ENCODE results near the gene CTXND2.

The CTXND2 gene

GRCh38 chr1:150902346-150902745 is 15.4 kb downstream of the CTXND2 start:
- no peak for TF ChIP-seq NFIC (IDR thresholded peaks at IDR 0.05)
- no peak for TF ChIP-seq TEAD4 (IDR thresholded peaks at IDR 0.05)
- no peak for TF ChIP-seq MAX (IDR thresholded peaks at IDR 0.05)
- no peak for TF ChIP-seq CREB1 (IDR thresholded peaks at IDR 0.05; ENCODE audit: low read depth)
- no peak for TF ChIP-seq CEBPB (IDR thresholded peaks at IDR 0.05)
- TF ChIP-seq YY1 (IDR thresholded peaks at IDR 0.05; ENCODE audit: low read depth) = no peak
- TF ChIP-seq, protein P1, sequence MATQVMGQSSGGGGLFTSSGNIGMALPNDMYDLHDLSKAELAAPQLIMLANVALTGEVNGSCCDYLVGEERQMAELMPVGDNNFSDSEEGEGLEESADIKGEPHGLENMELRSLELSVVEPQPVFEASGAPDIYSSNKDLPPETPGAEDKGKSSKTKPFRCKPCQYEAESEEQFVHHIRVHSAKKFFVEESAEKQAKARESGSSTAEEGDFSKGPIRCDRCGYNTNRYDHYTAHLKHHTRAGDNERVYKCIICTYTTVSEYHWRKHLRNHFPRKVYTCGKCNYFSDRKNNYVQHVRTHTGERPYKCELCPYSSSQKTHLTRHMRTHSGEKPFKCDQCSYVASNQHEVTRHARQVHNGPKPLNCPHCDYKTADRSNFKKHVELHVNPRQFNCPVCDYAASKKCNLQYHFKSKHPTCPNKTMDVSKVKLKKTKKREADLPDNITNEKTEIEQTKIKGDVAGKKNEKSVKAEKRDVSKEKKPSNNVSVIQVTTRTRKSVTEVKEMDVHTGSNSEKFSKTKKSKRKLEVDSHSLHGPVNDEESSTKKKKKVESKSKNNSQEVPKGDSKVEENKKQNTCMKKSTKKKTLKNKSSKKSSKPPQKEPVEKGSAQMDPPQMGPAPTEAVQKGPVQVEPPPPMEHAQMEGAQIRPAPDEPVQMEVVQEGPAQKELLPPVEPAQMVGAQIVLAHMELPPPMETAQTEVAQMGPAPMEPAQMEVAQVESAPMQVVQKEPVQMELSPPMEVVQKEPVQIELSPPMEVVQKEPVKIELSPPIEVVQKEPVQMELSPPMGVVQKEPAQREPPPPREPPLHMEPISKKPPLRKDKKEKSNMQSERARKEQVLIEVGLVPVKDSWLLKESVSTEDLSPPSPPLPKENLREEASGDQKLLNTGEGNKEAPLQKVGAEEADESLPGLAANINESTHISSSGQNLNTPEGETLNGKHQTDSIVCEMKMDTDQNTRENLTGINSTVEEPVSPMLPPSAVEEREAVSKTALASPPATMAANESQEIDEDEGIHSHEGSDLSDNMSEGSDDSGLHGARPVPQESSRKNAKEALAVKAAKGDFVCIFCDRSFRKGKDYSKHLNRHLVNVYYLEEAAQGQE (IDR thresholded peaks at IDR 0.05; ENCODE audit: low read depth) = no peak
- TF ChIP-seq, protein P2, sequence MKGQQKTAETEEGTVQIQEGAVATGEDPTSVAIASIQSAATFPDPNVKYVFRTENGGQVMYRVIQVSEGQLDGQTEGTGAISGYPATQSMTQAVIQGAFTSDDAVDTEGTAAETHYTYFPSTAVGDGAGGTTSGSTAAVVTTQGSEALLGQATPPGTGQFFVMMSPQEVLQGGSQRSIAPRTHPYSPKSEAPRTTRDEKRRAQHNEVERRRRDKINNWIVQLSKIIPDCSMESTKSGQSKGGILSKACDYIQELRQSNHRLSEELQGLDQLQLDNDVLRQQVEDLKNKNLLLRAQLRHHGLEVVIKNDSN (IDR thresholded peaks at IDR 0.05) = no peak
- TF ChIP-seq TAF1 (IDR thresholded peaks at IDR 0.05; ENCODE audit: low read depth) = no peak
- no peak for TF ChIP-seq ZBTB7A (IDR thresholded peaks at IDR 0.05; ENCODE audit: low read depth)
- TF ChIP-seq TCF12 (IDR thresholded peaks at IDR 0.05; ENCODE audit: low read depth) = no peak
- TF ChIP-seq RAD21 (IDR thresholded peaks at IDR 0.05; ENCODE audit: low read depth) = no peak
- TF ChIP-seq FOXM1 (IDR thresholded peaks at IDR 0.05; ENCODE audit: borderline replicate concordance, low read depth) = no peak
- TF ChIP-seq EP300 (IDR thresholded peaks at IDR 0.05; ENCODE audit: borderline replicate concordance) = no peak
- TF ChIP-seq EGR1 (IDR thresholded peaks at IDR 0.05) = no peak

GRCh38 chr1:150902751-150903150 is 15.8 kb downstream of the CTXND2 start:
- TF ChIP-seq TAF1 (IDR thresholded peaks at IDR 0.05; ENCODE audit: low read depth) (no peak), EP300 (IDR thresholded peaks at IDR 0.05; ENCODE audit: borderline replicate concordance) (no peak), NFIC (IDR thresholded peaks at IDR 0.05) (no peak), ZBTB7A (IDR thresholded peaks at IDR 0.05; ENCODE audit: low read depth) (no peak), RAD21 (IDR thresholded peaks at IDR 0.05; ENCODE audit: low read depth) (no peak), EGR1 (IDR thresholded peaks at IDR 0.05) (no peak), FOXM1 (IDR thresholded peaks at IDR 0.05; ENCODE audit: borderline replicate concordance, low read depth) (no peak), TCF12 (IDR thresholded peaks at IDR 0.05; ENCODE audit: low read depth) (no peak), MAX (IDR thresholded peaks at IDR 0.05) (no peak), YY1 (IDR thresholded peaks at IDR 0.05; ENCODE audit: low read depth) (no peak), CREB1 (IDR thresholded peaks at IDR 0.05; ENCODE audit: low read depth) (no peak), CEBPB (IDR thresholded peaks at IDR 0.05) (no peak), TEAD4 (IDR thresholded peaks at IDR 0.05) (no peak)
- TF ChIP-seq, protein P1 (IDR thresholded peaks at IDR 0.05; ENCODE audit: low read depth) = no peak
- TF ChIP-seq, protein P2 (IDR thresholded peaks at IDR 0.05) = no peak

DNA sequence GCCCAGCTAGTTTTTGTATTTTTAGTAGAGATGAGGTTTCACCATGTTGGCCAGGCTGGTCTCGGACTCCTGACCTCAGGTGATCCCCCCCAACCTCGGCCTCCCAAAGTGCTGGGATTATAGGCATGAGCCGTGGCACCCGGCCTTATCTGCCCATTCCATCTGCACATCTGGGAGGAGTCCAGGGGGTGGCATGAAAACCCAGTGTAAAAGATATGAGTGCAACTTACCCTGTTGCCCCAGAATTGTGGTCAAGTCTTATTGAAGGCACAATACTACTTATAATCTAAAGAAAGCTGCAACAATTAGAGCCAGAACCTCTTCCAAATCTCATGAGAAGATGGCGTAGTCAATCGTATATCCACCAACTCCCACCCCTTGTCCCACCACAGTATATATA is 18.4 kb downstream of the CTXND2 start:
- TF ChIP-seq EGR1 (IDR thresholded peaks at IDR 0.05) (no peak), YY1 (IDR thresholded peaks at IDR 0.05; ENCODE audit: low read depth) (no peak), TAF1 (IDR thresholded peaks at IDR 0.05; ENCODE audit: low read depth) (no peak), FOXM1 (IDR thresholded peaks at IDR 0.05; ENCODE audit: borderline replicate concordance, low read depth) (no peak)

DNA sequence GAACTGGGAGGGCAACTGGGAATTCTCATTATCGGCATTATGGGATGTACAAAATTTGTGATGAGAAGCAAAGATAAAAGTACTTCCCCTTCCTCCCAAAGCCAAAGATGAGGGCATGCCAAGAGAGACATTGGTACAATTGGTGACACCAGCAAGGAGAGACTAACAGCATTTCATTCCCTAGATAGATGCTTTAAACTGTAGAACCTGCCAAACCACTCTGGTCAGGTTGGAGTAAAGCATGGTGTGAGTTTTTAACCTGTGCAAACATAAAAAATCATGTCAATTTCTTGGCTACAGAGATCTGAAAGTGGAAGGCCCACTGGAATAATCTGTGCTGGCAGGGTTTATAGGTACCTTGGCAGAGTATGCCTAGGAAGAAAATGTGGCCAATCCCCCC is 19.4 kb downstream of the CTXND2 start:
- TF ChIP-seq TAF1 (IDR thresholded peaks at IDR 0.05; ENCODE audit: low read depth) (no peak), ZBTB7A (IDR thresholded peaks at IDR 0.05; ENCODE audit: low read depth) (no peak), TCF12 (IDR thresholded peaks at IDR 0.05; ENCODE audit: low read depth) (no peak), EGR1 (IDR thresholded peaks at IDR 0.05) (no peak), FOXM1 (IDR thresholded peaks at IDR 0.05; ENCODE audit: borderline replicate concordance, low read depth) (no peak), TEAD4 (IDR thresholded peaks at IDR 0.05) (no peak), MAX (IDR thresholded peaks at IDR 0.05) (no peak), YY1 (IDR thresholded peaks at IDR 0.05; ENCODE audit: low read depth) (no peak), CEBPB (IDR thresholded peaks at IDR 0.05) (no peak), RAD21 (IDR thresholded peaks at IDR 0.05; ENCODE audit: low read depth) (no peak), NFIC (IDR thresholded peaks at IDR 0.05) (no peak), CREB1 (IDR thresholded peaks at IDR 0.05; ENCODE audit: low read depth) (no peak), EP300 (IDR thresholded peaks at IDR 0.05; ENCODE audit: borderline replicate concordance) (no peak)
- TF ChIP-seq, protein P1 (IDR thresholded peaks at IDR 0.05; ENCODE audit: low read depth) = no peak
- TF ChIP-seq, protein P2 (IDR thresholded peaks at IDR 0.05) = no peak

Data from Ishikawa (cell line).